HepG2 (cell line): ENCODE data around the gene KCNH1.

Experiments
- KMT2A ChIP-seq: sonication (generic); formaldehyde crosslinking; IDR thresholded peaks from 2 replicates; pipeline ENCODE4 v1.4.0; 2020; ENCODE audit warnings: missing genetic modification reagents
- MTA3 ChIP-seq: sonication (generic); formaldehyde crosslinking; IDR thresholded peaks from 2 replicates; pipeline ENCODE4 v1.4.0; 2020; ENCODE audit warnings: missing genetic modification reagents
- SUZ12 ChIP-seq: fragments of 150-350 bp; IDR thresholded peaks from 2 replicates; pipeline ENCODE4 v1.6.1; 2014; ENCODE audit warnings: low read depth, low read length
- ZNF326 ChIP-seq: sonication (generic); formaldehyde crosslinking; IDR thresholded peaks from 2 replicates; pipeline ENCODE4 v1.4.0; 2020; ENCODE audit warnings: missing genetic modification reagents, borderline replicate concordance
- TF ChIP-seq, protein P1 (sequence below): sonication (generic); formaldehyde crosslinking; conservative IDR thresholded peaks from 2 replicates; pipeline ENCODE4 v1.4.0; 2020; ENCODE audit warnings: missing genetic modification reagents
- TF ChIP-seq, protein P2 (sequence below): sonication (generic); formaldehyde crosslinking; IDR thresholded peaks from 2 replicates; pipeline ENCODE4 v1.4.0; 2020; ENCODE audit warnings: missing genetic modification reagents

DNA sequence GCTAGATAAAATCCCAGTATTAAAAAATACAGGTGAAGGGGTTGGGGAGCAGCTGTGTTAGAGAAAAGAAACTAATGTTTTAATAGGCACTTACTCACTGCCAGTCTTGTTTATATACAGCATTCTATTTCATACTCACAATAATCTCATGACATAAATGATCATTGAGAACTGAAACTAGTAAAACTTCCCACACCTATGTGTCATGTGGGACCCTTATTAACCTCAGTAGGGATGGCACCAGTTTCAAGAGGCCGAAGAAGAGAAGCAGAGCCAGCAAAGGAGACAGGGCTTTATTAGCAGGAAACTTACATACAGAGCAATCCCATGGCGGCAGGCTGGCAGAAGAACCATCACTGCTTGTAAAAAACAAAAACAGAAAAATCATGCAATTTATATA is 48.8 kb upstream of the KCNH1 start:
- TF ChIP-seq, protein P1, sequence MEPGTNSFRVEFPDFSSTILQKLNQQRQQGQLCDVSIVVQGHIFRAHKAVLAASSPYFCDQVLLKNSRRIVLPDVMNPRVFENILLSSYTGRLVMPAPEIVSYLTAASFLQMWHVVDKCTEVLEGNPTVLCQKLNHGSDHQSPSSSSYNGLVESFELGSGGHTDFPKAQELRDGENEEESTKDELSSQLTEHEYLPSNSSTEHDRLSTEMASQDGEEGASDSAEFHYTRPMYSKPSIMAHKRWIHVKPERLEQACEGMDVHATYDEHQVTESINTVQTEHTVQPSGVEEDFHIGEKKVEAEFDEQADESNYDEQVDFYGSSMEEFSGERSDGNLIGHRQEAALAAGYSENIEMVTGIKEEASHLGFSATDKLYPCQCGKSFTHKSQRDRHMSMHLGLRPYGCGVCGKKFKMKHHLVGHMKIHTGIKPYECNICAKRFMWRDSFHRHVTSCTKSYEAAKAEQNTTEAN (CRISPR knock-in tag), result no peak
- TF ChIP-seq, protein P2, sequence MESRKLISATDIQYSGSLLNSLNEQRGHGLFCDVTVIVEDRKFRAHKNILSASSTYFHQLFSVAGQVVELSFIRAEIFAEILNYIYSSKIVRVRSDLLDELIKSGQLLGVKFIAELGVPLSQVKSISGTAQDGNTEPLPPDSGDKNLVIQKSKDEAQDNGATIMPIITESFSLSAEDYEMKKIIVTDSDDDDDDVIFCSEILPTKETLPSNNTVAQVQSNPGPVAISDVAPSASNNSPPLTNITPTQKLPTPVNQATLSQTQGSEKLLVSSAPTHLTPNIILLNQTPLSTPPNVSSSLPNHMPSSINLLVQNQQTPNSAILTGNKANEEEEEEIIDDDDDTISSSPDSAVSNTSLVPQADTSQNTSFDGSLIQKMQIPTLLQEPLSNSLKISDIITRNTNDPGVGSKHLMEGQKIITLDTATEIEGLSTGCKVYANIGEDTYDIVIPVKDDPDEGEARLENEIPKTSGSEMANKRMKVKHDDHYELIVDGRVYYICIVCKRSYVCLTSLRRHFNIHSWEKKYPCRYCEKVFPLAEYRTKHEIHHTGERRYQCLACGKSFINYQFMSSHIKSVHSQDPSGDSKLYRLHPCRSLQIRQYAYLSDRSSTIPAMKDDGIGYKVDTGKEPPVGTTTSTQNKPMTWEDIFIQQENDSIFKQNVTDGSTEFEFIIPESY (CRISPR knock-in tag), result no peak
- TF ChIP-seq ZNF326 (CRISPR knock-in tag) (no peak), KMT2A (CRISPR knock-in tag) (no peak), MTA3 (CRISPR knock-in tag) (no peak), SUZ12 (no peak)
